HEK293T (cell line): Measurements from ENCODE around the gene PFDN1.

Experiments used
- ARNT ChIP-seq: fragments of 450-650 bp; IDR thresholded peaks from 2 replicates; pipeline ENCODE4 v1.6.1; 2017; ENCODE audit warnings: mild to moderate bottlenecking
- FOXK2 ChIP-seq: fragments of 450-650 bp; IDR thresholded peaks from 2 replicates; pipeline ENCODE4 v1.6.1; 2016; ENCODE audit warnings: mild to moderate bottlenecking
- FOXM1 ChIP-seq: fragments of 450-650 bp; IDR thresholded peaks from 2 replicates; pipeline ENCODE4 v1.6.1; 2017; ENCODE audit warnings: mild to moderate bottlenecking, borderline replicate concordance
- L3MBTL2 ChIP-seq: fragments of 450-650 bp; conservative IDR thresholded peaks from 2 replicates; pipeline ENCODE4 v1.6.1; 2016; ENCODE audit warnings: mild to moderate bottlenecking
- SP1 ChIP-seq: fragments of 450-650 bp; IDR thresholded peaks from 2 replicates; pipeline ENCODE4 v1.6.1; 2017
- ZNF384 ChIP-seq: fragments of 450-650 bp; IDR thresholded peaks from 2 replicates; pipeline ENCODE4 v1.6.1; 2016

GRCh38 chr5:140342287-140342686, 39.4 kb upstream of the PFDN1 start:
- TF ChIP-seq L3MBTL2 = no peak
- no peak for TF ChIP-seq FOXK2
- no peak for TF ChIP-seq SP1
- TF ChIP-seq FOXM1 = no peak
- TF ChIP-seq ZNF384 = no peak
- TF ChIP-seq ARNT = no peak
